ENCODE results near the gene PDE8A.
A peak's percentile ranks its signal among the peaks of the same experiment; 100 is the strongest.
"Not testable (repeated sequence)": the region's sequence is repeated elsewhere in the genome, so short reads cannot be mapped to it uniquely, and the experiment has no call there.

Gene PDE8A

DNA sequence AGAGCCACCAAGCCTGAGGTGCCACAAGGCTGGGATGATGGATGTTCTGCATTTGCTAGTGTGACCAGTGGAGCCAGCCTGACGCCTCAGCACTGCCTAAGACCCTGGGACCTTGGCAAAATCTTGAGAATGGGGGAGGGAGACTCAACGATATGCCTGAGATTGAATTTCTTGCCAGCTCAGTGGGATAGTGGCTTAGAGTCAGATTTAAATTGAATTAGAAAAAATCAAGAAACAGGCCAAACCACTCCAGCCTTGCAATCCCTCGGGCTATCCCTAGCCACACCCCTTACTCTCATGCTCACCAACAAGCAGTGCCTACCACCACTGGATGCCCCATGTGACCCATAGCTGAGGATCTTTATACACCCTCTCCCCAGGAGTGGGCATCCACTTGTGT lies 18.7 kb upstream of the PDE8A start:
- DNase-seq = no peak

DNA sequence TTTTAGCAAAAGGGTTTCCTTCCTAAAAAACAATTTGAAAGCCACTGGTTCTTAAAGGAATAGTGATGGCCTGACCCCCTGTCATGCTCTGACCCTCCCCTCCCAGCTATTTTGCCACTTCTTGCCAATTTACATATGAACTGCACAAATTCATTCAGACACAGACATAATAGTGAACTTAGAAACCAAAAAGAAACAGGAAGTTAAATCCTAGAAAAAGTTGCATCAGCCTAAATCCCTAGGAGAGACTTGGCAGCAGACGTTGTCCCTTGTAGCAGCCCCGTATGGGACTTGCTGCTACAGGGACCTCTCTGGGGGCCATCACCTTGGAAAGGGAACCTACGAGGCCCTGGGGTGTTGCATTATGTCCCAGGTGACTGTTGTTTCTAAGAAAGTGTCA lies 14.3 kb upstream of the PDE8A start:
- no peak for DNase-seq

DNA sequence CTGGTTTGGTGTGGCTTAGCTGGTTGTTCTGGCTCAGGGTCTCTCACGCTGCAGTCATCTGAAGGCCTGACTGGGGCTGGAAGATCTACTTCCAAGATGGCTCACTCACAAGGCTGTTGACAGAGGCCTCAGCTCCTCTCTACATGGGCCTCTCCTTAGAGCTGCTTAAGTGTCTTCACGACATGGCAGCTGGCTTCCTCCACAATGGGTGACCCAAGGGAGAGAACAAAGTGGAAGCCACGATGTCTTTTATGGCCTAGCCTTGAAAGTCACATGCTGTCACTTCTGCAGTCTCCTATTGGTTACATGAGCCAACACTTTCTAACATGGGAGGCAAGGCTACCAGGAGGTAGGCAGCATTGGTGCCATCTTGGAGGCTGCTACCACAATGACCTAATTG lies 13.4 kb upstream of the PDE8A start:
- no peak for DNase-seq

GRCh38 chr15:84969257-84969656 lies 12.4 kb upstream of the PDE8A start:
- no peak for DNase-seq

DNA sequence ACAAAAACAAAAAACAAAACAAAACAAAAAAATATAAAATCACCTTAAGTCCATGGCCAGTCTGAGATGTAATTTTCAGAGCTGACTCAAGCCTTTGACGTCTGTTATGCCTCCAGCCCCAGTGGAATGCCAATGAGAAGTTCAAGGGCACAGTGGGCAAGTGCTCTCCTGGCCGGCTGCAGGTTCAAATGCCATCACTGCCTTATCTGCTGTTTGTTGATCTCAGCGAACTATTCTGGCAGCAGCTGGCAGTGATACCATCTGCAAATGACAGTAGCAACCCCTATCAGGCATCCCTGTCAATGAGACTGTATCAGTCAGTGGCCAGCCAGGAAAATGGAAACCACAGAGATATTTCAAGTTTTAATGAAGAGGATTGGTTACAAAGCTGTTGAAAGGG lies 10.8 kb upstream of the PDE8A start:
- no peak for DNase-seq

DNA sequence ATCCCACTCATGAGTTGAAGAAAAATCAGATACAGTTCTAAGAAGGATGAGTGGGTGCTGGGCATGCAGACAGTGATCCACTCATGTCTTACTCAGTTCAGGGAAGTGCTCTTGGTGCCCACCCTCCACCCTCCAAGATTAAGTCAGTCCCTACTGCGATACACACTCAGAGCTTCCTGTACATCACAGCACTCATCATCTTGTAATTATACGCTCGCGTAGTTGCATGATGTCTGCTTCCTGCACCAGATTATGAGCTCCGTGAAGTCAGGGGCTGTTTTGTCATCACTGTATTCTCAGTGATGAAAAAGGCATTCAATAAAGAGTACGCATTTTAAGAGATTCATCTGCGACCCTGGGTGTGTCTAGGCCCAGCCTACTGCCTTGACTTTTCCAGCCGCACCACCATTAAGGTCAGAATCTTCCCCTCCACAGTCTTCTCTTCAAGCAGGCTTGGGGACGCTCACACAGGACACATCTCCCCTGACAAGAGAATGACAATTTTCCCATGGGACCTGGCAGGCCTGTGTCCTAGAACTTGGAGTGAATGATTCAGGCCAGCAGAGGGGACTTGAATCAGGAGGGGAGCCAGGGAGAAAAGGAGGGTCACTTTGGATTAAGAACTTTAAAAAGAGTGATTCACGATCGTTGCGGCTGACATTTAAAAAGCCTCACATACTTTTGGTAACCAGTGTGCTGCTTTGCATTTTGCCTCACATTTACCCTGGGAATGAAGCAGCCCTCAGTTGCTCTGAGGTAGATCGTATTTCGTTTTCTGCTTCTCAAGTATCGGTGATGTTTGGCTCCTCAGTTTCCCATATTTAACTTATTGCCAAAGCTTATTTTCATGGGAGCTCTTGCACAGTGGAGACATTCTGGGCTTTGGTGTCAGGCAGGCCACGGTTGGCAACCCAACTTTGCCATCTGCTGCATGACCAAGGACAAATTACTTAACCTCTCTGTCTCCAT lies 7.9 kb upstream of the PDE8A start:
- no peak for DNase-seq

DNA sequence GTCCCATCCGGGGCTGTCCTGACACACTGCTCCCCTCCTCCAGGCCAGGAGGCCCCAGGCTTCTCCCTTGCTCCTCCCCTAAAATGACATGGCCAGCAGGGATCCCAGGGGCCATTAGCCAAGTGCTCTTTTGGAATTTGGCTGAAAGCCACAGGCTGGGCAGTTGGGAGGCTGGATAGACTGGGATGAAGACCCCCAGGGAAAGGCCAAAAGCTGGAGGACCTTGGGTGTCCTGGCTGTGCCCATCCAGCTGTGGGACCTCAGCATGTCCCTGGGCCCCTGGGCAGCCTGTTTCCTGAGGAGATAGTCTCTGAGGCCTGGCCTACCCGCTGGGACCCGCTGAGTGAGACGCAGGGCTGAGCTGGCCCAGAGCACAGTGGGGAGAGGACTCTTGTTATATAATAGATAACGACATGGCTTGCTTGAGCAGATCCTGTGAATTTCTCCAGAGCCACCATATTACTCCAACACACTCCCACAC lies 5.7 kb upstream of the PDE8A start:
- DNase-seq = no peak

- no peak for DNase-seq
Observed at GRCh38 chr15:84976746-84977345, 4.8 kb upstream of the PDE8A start.

GRCh38 chr15:84979651-84980050 lies 2.0 kb upstream of the PDE8A start:
- DNase-seq = no peak

DNA sequence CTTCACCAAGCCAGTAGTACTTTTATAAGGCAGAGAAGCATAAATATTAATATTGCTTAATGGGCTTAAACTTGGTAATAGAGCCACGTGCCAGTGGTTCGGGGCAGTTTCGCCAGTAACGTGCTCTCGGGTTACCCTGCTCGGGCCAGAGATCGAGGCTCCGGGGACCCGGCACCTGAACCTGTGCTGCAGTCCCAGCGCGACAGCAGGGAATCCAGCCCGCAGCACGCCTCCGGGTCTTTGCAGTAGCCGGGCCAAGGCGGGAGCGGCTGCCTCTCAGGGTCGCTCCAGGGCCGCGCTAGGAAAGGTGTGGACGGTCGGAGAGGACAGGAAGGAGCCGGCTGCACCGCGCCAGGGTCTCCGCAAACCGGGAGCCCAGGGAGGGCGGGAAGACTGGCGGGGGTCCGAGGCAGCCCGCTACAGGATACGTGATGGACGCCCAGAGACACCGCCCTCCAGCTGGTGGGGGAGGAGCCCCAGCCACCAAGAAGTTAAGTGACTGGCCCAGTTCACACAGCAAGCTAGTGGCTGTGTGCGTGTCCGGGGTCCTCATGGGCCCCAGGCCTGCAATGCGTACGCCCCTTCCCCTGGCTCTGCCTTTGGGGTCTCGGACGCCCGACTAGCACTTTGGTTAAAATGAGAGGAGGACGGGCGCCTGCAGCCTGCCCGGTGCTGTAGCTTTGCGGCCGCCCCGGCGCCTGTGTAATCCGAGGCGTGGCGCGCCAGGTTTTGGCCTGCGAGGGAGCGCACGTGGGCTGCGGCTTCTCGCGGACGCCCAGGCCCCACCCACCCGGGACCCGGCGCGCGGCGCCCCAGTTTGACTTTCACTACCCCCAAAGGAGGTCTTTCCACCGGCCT lies 1.2 kb upstream of the PDE8A start:
- DNase-seq = peak; percentile 90

GRCh38 chr15:84981054-84981710 lies 474 bp upstream of the PDE8A start:
- peak; percentile 97 for DNase-seq

- peak; percentile 39 for DNase-seq
Observed at GRCh38 chr15:84982301-84982920, 755 bp downstream of the PDE8A start.

- DNase-seq = no peak
Observed at GRCh38 chr15:84983294-84983693, 1.6 kb downstream of the PDE8A start.

DNA sequence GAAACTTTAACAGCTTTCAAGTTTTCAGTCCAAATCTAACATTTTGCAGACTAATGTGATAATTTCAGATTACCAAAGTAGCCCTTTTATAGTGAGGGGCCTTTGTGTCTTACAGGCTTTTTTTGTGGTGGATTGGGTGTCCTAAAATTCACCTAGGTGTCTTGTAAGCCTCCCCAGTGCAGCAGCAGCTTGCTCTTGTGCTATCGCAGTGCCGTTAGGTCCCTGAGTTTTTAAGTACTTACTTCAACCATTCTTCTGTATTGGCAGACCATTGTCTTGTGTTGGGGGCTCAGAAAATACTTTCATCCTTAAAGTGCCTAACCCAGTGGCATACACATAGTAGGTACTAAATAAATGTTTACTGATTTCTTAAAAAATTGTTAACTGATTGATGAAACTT lies 2.1 kb downstream of the PDE8A start:
- DNase-seq = no peak

DNA sequence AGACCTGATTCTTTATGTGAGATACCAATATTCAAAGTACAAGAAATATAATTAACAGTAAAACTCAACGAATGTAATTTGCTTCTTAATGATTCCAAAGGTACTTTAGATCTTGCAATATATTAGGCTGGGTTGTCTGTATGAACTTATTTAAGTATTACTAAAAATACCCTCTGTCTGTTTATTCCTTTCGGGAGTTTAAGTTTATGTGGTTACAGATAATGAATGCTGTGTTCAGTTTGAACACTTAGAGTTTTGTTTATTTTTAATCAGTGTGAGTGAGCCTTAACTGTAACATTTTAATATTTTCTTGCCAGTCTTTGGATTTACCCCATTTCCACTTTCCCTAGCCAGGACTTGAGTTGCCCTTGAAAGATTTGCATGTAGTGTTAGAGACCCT lies 3.5 kb downstream of the PDE8A start:
- DNase-seq = no peak

- not testable (repeated sequence) for DNase-seq
Observed at GRCh38 chr15:84987351-84987750, 5.7 kb downstream of the PDE8A start.

DNA sequence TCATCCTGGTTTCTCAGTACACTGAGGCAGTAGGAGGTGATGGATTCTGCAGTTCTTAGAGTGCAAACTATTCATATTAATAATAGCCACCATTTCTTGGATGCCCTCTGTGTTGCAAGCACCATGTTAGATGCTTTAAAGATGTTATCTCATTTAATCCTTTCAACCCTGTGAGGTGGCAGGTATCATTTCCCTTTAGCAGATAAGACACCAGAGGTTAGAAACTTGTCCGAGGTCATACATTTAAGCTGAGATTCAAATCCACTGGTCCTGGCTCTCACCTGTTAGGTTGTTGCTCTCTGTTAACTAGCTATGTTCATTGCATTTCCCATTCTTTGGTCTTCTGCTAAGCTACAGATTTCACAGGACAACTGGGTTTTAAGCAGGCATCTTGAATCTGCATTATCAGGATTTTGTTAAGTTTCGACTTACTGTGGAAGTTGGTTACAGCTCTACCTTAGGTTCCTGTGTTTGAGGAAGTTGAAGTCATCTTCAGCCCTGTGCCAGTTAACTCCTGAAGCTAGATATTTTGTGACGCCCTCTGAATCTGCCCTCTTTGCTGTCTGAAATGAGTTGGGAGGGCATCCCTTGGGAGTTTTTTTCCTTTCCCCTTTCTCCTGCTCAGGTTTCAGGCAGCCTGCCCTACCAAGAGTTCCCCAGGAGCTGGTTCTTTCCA lies 6.4 kb downstream of the PDE8A start:
- no peak for DNase-seq

DNA sequence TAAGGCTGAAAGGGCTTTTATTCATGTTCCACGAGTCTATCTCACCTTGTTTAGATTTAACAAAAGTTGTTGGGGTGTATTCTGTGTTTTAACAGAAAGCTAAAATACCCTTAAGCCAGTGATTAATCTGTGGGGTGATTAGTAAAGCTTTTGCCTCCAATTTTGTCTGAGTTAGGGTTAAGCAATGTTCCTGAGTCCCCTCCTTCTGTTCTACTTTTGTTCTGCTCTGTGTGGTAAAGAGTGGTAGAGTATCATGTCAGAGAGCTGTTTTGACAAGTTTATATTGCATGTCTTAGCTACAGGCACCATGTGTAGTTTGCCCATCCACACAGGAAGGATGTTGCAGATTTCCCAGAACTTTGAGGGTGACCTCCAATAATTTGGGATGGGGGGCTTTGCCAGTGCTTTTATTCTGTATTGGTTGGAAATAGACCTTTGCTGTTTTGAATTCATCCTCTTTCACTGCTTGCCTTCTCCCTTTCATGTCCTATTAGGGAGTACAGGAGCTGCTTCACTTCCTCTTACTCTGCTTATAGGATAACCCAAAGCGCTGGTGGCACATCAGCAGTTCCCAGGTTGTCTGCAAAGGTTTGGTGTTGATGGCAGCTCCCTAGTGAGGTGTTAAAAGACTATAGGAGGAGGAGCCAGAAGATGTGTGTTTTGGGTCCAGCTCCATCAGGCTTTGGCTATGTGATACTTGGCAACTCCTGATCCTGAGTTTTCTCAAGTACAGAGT lies 7.4 kb downstream of the PDE8A start:
- no peak for DNase-seq

DNA sequence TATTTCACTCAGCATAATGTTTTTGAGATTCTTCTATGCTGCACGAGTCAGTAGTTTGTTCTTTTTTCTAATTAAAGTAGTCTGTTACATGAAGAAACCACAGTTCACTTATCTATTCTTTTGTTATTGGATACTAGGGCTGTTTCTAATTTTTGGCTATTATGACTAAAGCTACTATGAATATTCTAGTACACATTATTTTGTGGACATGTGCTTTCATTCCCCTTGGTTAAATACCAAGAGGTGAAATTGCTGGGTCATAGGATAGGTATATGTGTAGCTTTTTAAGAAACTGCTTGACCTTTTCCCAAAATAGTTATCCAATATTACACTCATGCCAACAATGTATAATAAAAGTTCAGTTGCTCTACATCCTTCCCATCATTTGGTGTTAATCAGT lies 8.9 kb downstream of the PDE8A start:
- no peak for DNase-seq

DNA sequence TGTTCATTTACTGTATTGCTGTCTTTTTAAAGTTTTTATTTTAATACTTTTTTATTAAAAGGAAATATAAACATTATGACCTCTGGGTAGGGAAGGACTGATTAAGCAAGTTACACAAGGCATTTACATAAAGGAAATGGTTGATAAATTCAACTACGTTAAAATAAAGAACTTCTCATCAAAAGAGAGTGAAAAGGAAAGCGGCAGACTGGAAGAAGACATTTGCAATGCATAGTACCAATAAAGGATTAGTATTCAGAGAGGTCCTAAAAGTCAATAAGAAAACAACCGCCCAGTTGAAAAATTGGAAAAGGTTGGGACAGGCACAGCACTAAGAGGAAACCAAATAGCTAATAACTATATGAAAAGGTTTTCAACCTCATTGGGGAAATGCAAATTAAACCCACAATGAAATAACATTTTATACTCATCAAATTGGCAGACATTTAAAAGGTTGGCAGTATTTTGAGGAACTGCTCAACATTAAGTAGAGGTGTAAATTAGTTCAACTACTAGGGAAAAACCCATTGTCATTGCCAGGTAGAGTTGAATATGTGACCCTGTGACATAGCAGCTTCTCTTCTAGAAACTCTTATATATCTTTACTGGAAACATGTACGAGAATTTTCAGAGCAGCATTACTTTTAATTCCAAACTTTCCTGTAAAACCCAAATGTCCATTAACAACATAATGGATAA lies 9.5 kb downstream of the PDE8A start:
- no peak for DNase-seq
